ENCODE results near the gene C8A. TPM values are rescaled to one million over a fixed set of nuclear protein-coding genes. Genes with fewer than 3 reads are reported as not detected.

The C8A gene
- total RNA-seq, 1 donor from 2014 or later: 0.16 TPM

DNA sequence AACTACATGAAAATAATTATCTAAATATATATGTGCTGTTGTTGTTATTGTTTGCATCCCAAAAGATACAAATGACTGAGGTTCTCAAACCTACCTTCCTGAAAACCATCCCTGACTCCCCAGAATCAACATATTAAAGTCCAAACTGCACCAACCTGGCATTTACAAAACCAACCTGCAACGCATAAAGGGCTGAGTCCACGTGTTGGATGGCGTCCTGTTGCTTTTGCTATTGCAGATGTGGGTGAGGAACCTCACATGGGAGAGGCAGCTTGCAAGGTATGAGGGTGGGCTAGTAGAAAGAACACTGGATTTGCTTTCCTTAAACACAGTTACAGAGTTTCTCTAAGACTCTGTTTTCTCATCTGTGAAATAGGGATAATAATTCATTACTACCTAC, 112.8 kb downstream of the C8A start:
- DNase-seq (ENCODE audit: low spot score): no peak

Other genes starting within 250 kb of the C8A start
- 7.1 TPM for gene PRKAA2, start 209.5 kb upstream of the C8A start, total RNA-seq
- 4.0 TPM for gene FYB2, start 35.4 kb upstream of the C8A start, total RNA-seq
- not detected for gene C8B, start 111.2 kb downstream of the C8A start, total RNA-seq